ENCODE measurements around the gene CHRM1. TPM values are rescaled to one million over a fixed set of nuclear protein-coding genes. Genes with fewer than 3 reads are reported as not detected.

Gene CHRM1
- total and polyA plus RNA-seq, 2 of the 13 experiments (the other 11 are each of a cell fraction or from before 2014, with no cell fraction given), result not detected

- Histone ChIP-seq H3K4me1 (ENCODE audit: insufficient read depth, low read length) (peaks cover 95% of the 10 kb centered on the region), H3K9ac (ENCODE audit: insufficient read depth, low read depth, low read length) (no peak overlapping the region), H4K20me1 (ENCODE audit: insufficient read depth, low read length) (peaks cover 29% of the 10 kb centered on the region; the same call in 1 of the 2 replicates), H3K4me2 (ENCODE audit: low read depth, low read length) (no peak overlapping the region), H3K36me3 (replicated peaks in 1 of 2; ENCODE audit: control insufficient read depth in 1 of 2, insufficient read depth in 2 of 2, low read length in 2 of 2) (peaks cover 24 to 57% of the 10 kb centered on the region in 2 experiments), H3K79me2 (ENCODE audit: insufficient read depth, low read length) (peaks cover 21% of the 10 kb centered on the region), H3K4me3 (replicated peaks in 1 of 3; ENCODE audit: insufficient read depth in 1 of 3, low read depth in 2 of 3, low read length in 3 of 3) (no peak overlapping the region), H3K9me3 (ENCODE audit: low read length) (no peaks in the 10 kb centered on the region), H3K27me3 (ENCODE audit: control insufficient read depth in 1 of 2, insufficient read depth in 2 of 2, low read length in 2 of 2) (no peaks in the 10 kb centered on the region), H2AFZ (ENCODE audit: low read length) (no peak overlapping the region), H3K27ac (ENCODE audit: extremely low read length, insufficient read depth, low read length) (peak overlapping the region; percentile 66)
- over 99% methylated on average over 9 of the region's 14 CpGs for WGBS (ENCODE audit: low lambda C conversion rate)
- DNase-seq (ENCODE audit: low spot score), result no peak
- FAIRE-seq, result no peak
- no peak for ATAC-seq
- ChIA-PET POLR2A (interaction anchor here (0.6 kb wide), 1 partner anchor 72 kb away, joined by 4 read pairs; no protein-coding TSS in a partner anchor), CTCF (ENCODE audit: low intra/inter-chr PET ratio, low total read pairs) (no interaction called here)
- no TSS peak for BruUV-seq (replicated peaks)
- in situ Hi-C loops (cut with HindIII; ENCODE audit: extremely low pct_ligation_motif_present, low pct_unique_long_range_greater_than_20kb) (no loop called here), intact Hi-C loops (cut with micrococcal nuclease; ENCODE audit: unreplicated experiment) (no loop called here)
- TF ChIP-seq ZBTB33 (CRISPR knock-in tag; IDR thresholded peaks at IDR 0.05), result peak; percentile 84
- no peak for TF ChIP-seq ATF7-NPFF (CRISPR knock-in tag; IDR thresholded peaks at IDR 0.05; ENCODE audit: low read depth)
- TF ChIP-seq RBFOX2 (IDR thresholded peaks at IDR 0.05; ENCODE audit: low read depth, low read length), result peak; percentile 64; the same call in 1 of the 2 replicates
- TF ChIP-seq ZNF564 (CRISPR knock-in tag; IDR thresholded peaks at IDR 0.05), result no peak
- TF ChIP-seq AGO2 (optimal IDR thresholded peaks at IDR 0.05; ENCODE audit: low read depth, low read length), result peak; percentile 73
- TF ChIP-seq POGZ (CRISPR knock-in tag; IDR thresholded peaks at IDR 0.05), result no peak
- TF ChIP-seq TSC22D2 (CRISPR knock-in tag; IDR thresholded peaks at IDR 0.05; ENCODE audit: borderline replicate concordance), result no peak
- no peak for TF ChIP-seq ZNF703 (CRISPR knock-in tag; IDR thresholded peaks at IDR 0.05; ENCODE audit: borderline replicate concordance)
- no peak for TF ChIP-seq FOXA3 (CRISPR knock-in tag; IDR thresholded peaks at IDR 0.05)
- TF ChIP-seq CEBPZ (IDR thresholded peaks at IDR 0.05; ENCODE audit: low read length), result no peak
- no peak for TF ChIP-seq RAD51 (IDR thresholded peaks at IDR 0.05; ENCODE audit: borderline replicate concordance)
- peak; percentile 32; the same call in 1 of the 2 replicates for TF ChIP-seq SSRP1 (CRISPR knock-in tag; IDR thresholded peaks at IDR 0.05)
- TF ChIP-seq NFE2L1 (CRISPR knock-in tag; IDR thresholded peaks at IDR 0.05; ENCODE audit: borderline replicate concordance), result no peak
- no peak for TF ChIP-seq CREM (IDR thresholded peaks at IDR 0.05)
- TF ChIP-seq CREM (CRISPR knock-in tag; IDR thresholded peaks at IDR 0.05), result no peak
- no peak for TF ChIP-seq NFIB (CRISPR knock-in tag; IDR thresholded peaks at IDR 0.05; ENCODE audit: borderline replicate concordance)
- no peak for TF ChIP-seq CCAR2 (optimal IDR thresholded peaks at IDR 0.05; ENCODE audit: low read depth, low read length)
- no peak for TF ChIP-seq ZSCAN30 (CRISPR knock-in tag; IDR thresholded peaks at IDR 0.05)
- no peak for TF ChIP-seq MAFF (IDR thresholded peaks at IDR 0.05; ENCODE audit: low read depth, low read length)
- TF ChIP-seq ZNF670 (CRISPR knock-in tag; IDR thresholded peaks at IDR 0.05; ENCODE audit: borderline replicate concordance), result no peak
- no peak for TF ChIP-seq EP300 (IDR thresholded peaks at IDR 0.05; ENCODE audit: low read depth in 2 of 2, low read length in 2 of 2)
- TF ChIP-seq EP300 (CRISPR knock-in tag; IDR thresholded peaks at IDR 0.05; ENCODE audit: borderline replicate concordance), result no peak
Measured at GRCh38 chr11:62888406-62888805, 32.8 kb downstream of the CHRM1 start.

Measured in HepG2 (cell line).